ENCODE results near the gene RASGEF1C.
A peak's percentile ranks its signal among the peaks of the same experiment; 100 is the strongest.
"Not testable (repeated sequence)": the region's sequence is repeated elsewhere in the genome, so short reads cannot be mapped to it uniquely, and the experiment has no call there.

The RASGEF1C gene

DNA sequence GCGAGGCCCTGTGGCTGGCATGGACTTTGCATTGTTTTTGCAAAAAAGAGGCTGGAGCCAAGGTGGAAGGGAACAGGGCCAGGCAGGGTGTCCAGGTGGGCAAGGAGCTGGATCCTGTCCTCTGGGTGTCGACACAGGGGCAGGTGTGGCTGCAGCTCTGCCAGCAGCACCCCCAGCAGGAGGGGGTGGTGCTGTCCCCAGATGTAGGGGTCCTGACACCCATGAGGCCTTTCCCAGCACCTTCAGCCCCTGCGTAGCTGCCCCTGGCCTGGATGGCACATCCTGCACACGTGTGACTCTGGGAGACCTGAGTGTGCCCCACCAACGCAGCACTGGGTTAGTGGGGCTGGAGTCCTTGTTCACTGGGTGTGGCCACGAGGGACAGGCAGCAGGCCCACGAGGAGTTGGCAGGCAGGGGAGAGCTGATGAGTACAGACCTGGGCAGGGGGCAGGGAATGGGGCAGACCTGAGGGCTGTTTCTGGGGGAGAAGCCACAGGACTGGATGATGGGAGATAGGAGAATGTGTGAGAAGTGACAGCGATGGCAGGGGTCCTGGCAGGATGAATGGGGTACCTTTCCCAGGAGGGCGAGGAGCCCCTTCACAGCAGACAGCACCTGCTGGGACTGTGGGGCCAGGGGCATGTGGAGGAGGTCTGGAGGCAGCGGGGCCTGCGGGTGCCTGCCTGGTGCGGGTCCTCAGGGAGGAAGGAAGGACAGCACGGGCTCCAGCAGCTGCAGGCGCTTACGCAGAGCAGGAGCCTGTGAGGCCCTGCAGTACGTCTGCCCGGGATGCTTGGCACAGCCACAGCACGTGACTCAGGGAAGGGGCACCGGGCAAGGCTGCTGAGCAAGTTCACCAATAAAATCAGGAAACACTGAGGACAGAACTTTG is 3.6 kb upstream of the RASGEF1C start:
- TF ChIP-seq, protein P1, sequence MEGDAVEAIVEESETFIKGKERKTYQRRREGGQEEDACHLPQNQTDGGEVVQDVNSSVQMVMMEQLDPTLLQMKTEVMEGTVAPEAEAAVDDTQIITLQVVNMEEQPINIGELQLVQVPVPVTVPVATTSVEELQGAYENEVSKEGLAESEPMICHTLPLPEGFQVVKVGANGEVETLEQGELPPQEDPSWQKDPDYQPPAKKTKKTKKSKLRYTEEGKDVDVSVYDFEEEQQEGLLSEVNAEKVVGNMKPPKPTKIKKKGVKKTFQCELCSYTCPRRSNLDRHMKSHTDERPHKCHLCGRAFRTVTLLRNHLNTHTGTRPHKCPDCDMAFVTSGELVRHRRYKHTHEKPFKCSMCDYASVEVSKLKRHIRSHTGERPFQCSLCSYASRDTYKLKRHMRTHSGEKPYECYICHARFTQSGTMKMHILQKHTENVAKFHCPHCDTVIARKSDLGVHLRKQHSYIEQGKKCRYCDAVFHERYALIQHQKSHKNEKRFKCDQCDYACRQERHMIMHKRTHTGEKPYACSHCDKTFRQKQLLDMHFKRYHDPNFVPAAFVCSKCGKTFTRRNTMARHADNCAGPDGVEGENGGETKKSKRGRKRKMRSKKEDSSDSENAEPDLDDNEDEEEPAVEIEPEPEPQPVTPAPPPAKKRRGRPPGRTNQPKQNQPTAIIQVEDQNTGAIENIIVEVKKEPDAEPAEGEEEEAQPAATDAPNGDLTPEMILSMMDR (IDR thresholded peaks at IDR 0.05; ENCODE audit: control insufficient read depth, insufficient read depth, low read depth, low read length, missing control alignments): no peak
- DNase-seq (ENCODE audit: low read depth): no peak
- H3K4me3 ChIP-seq (ENCODE audit: control insufficient read depth, low read depth, low read length): no peak overlapping the region

DNA sequence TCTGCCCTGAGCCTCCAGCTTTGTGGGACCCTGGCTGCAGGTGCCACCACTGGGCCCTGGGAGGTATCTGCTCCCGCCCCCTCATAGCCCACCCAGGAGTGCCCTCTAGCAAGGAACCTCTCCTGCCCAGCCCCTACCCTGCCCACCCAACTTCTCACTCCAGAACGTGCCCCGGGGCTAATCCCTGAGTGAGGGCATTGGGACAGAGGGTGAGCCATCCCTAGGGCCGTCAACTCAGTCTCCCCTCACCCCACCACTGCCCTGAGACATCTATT is 2.7 kb upstream of the RASGEF1C start:
- no peak overlapping the region for H3K4me3 ChIP-seq (ENCODE audit: control insufficient read depth, low read depth, low read length)
- TF ChIP-seq, protein P1 (IDR thresholded peaks at IDR 0.05; ENCODE audit: control insufficient read depth, insufficient read depth, low read depth, low read length, missing control alignments): no peak
- no peak for DNase-seq (ENCODE audit: low read depth)

DNA sequence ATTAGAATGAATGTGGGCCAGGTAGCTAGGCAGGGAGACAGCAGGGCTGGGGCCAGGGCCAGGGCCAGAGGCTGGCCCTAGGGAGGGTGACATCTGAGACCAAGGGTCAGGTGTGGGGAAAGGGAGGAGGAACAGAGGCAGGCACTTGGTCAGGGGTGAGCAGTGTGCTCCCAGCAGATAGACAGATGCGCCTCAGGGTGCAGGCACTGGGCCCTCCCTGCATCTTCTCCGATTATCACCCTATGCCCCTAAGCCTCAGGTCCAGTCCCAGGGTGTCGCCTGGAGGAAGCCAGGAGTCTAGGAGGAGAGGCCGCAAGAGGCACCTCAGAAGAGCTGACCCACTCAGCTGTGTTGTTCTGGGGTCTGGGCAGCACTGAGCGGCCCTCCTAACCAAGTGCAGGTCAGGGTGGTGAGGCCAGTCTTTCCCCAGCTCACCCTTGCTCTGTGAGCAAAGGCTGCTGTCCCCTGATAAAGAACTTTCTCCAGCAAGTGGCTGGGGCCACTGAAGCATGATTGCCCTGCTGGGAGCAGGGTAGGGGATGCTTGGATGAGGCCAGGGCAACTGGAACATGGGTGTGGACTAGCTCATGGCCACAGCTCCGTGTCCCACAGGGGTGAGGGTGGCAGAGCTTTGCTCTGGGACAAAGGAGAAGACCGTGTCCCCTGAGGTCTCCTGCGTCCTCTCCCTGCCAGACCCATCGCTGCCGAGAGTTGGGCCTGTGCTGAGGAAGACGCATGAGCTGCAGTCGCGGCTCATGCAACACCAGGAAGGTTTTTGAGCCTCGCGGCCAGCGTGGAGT is 2.1 kb upstream of the RASGEF1C start:
- no peak overlapping the region for H3K4me3 ChIP-seq (ENCODE audit: control insufficient read depth, low read depth, low read length)
- TF ChIP-seq, protein P1 (IDR thresholded peaks at IDR 0.05; ENCODE audit: control insufficient read depth, insufficient read depth, low read depth, low read length, missing control alignments): no peak
- no peak for DNase-seq (ENCODE audit: low read depth)

DNA sequence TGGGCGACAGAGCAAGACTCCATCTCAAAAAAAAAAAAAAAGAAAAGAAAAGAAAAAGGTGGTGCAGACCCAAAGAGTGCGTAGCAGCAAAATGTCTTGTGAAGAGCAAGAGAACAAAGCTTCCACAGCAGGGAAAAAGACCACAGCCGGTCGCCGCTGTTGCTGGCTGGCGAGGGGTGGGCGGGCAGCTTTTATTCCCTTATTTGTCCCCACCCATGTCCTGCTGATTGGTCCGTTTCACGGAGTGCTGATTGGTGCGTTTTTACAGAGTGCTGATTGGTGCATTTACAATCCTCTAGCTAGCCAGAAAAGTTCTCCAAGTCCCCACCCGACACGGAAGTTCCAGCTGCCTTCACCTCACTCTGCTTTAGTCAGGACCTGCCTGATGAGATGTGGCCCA is 1.1 kb upstream of the RASGEF1C start:
- not testable (repeated sequence) for H3K4me3 ChIP-seq (ENCODE audit: control insufficient read depth, low read depth, low read length); DNase-seq (ENCODE audit: low read depth)

DNA sequence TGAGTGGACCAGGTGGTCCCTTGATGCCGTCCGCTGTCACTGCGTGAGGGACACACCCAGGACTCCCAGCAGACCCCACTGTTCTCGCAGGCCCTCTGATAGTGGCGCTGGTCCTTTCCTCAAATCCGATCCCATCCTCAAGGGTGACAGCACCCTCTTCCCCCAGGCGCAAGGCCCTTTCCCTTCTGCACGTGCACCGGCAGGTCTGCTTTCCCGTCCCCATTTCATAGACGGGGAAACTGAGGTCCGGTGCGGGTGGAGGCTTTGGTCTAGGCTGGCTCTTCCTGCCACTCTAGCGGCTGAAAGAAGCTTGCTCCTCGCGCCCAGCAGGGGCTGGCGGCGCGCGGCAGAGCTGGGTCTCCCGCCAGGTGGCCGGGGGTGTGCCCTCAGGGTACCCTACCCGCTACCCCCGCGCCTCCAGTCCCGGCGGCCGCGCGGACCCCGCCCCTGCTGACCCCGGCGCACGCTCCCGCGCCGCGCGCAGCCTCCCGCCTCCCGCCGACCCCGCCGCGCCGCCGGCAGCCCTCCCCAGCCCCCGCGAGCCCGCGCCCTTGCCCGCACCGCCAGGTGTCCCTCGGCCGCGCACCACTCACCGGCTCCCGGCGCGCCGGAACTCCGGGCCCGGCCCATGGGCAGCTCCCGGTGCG is 453 bp downstream of the RASGEF1C start:
- H3K4me3 ChIP-seq (ENCODE audit: control insufficient read depth, low read depth, low read length): peak overlapping the region; percentile 4; the same call in 1 of the 2 replicates
- TF ChIP-seq, protein P1 (IDR thresholded peaks at IDR 0.05; ENCODE audit: control insufficient read depth, insufficient read depth, low read depth, low read length, missing control alignments): peak; percentile 6
- no peak for DNase-seq (ENCODE audit: low read depth)

DNA sequence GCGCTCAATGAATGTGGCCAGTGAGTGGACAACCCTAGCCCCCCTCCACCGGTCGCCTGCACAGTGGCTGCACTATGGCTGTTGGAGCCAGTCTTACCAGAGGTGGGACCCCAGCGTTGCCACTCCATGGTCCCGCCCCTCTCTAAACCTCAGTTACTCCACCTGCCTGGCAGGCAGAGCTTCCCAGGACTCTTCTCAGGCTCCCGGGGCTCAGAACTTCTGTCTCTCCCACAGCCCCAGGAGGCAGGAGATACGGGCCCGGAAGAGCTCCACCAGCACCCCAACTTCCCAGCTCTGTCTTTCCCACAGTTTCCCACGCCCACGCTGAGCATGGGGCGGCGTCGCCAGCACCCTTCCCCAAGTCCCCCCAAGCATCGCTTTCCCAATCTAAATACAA is 975 bp downstream of the RASGEF1C start:
- no peak overlapping the region for H3K4me3 ChIP-seq (ENCODE audit: control insufficient read depth, low read depth, low read length)
- TF ChIP-seq, protein P1 (IDR thresholded peaks at IDR 0.05; ENCODE audit: control insufficient read depth, insufficient read depth, low read depth, low read length, missing control alignments): no peak
- DNase-seq (ENCODE audit: low read depth): no peak

DNA sequence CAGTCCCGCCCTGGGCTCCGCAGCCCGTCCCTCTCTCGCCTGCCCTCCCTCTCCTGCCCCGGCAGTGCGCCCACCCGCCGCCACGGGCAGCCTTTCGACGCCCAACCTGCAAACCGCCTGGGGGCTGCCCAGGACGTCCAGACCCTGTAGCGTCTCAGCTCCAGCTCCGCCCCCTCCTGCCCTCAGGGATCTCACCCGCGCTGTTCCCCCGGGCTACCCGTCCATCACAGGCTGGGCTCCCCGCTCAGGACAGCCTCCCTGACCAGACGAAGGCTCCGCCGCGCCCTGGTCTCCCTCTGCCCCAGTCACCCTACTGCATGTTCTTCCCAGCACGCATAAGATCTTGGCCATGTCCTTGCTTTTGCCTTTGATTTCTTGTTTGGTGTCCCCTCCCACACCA is 1.4 kb downstream of the RASGEF1C start:
- TF ChIP-seq, protein P1 (IDR thresholded peaks at IDR 0.05; ENCODE audit: control insufficient read depth, insufficient read depth, low read depth, low read length, missing control alignments): no peak
- DNase-seq (ENCODE audit: low read depth): no peak
- H3K4me3 ChIP-seq (ENCODE audit: control insufficient read depth, low read depth, low read length): no peak overlapping the region

All from AG09309 (cell line).